Endothelial cell of umbilical vein (primary cell): ENCODE results near the gene SERPINB5. TPM values are rescaled to one million over a fixed set of nuclear protein-coding genes. Genes with fewer than 3 reads are reported as not detected.

ENCODE experiments used
- BruUV-seq: library from RNA; stranded (reverse); fragments of 400-500 nt; replicated peaks from 2 replicates; lab custom pipeline; 2021; lab: Mats Ljungman, UMichigan
- CTCF ChIA-PET: fragments of 300-600, 350-600 bp; sonication (Branson Sonifier 250); formaldehyde crosslinking; loops from one replicate; lab custom pipeline; 2021; ENCODE audit warnings: antibody characterized with exemption, inconsistent platforms; lab: Charles Lee
- POLR2A ChIA-PET: fragments of 300-600, 350-600 bp; sonication (Branson Sonifier 250); formaldehyde crosslinking; loops from one replicate; lab custom pipeline; 2021; ENCODE audit warnings: antibody characterized with exemption, inconsistent platforms; lab: Charles Lee
- DNase-seq: peaks from one replicate; pipeline ENCODE4 v3.0.0-alpha.2; 2011; ENCODE audit warnings: low read depth, low spot score
- FAIRE-seq: peaks from 2 replicates; lab custom pipeline; 2011; peaks lifted over from hg19 to GRCh38; lab: Jason Lieb, UNC
- H2AFZ ChIP-seq: 2 replicates; pipeline ENCODE4 v1.6.0; 2012; ENCODE audit warnings: low read depth, low read length, control low read depth, inconsistent platforms
- H3K27ac ChIP-seq: 2 replicates; pipeline ENCODE4 v1.5.1; 2011; ENCODE audit warnings: low read depth, mild to moderate bottlenecking, control low read depth, low read length, moderate library complexity; ENCODE audit not compliant: insufficient read depth
- H3K27me3 ChIP-seq, 2 experiments: 2 replicates each; pipeline versions ENCODE4 v1.6.0 to v1.6.1; 2011; ENCODE audit warnings: low read length in 2 of 2, mixed read lengths in 1 of 2; ENCODE audit not compliant: control insufficient read depth in 2 of 2, insufficient read depth in 2 of 2
- H3K36me3 ChIP-seq, 2 experiments: 2 replicates in 1 of 2; 3 replicates in 1 of 2; pipeline ENCODE4 v1.5.1; 2011; ENCODE audit warnings: low read length in 2 of 2, mild to moderate bottlenecking in 1 of 2, moderate library complexity in 1 of 2; ENCODE audit not compliant: control insufficient read depth in 2 of 2, insufficient read depth in 2 of 2; ENCODE audit errors: extremely low read depth in 1 of 2
- H3K4me1 ChIP-seq: 3 replicates; pipeline ENCODE4 v1.5.1; 2011; ENCODE audit warnings: mild to moderate bottlenecking, low read length; ENCODE audit not compliant: control insufficient read depth, insufficient read depth; ENCODE audit errors: extremely low read depth
- H3K4me2 ChIP-seq: 2 replicates; pipeline ENCODE4 v1.6.1; 2011; ENCODE audit warnings: low read length, control low read depth, mixed read lengths; ENCODE audit not compliant: insufficient read depth
- H3K4me3 ChIP-seq, 3 experiments: fragments of 200-600 bp in 1 of 3; sonication (generic), shearing (Covaris generic) in 1 of 3; replicated peaks in 1 of 3; 2 replicates each; pipeline ENCODE4 v1.5.1; 2011 to 2016; ENCODE audit warnings: control low read depth in 3 of 3, low read length in 3 of 3, mild to moderate bottlenecking in 2 of 3, inconsistent platforms in 1 of 3, low read depth in 1 of 3, moderate library complexity in 1 of 3; ENCODE audit not compliant: insufficient read depth in 1 of 3
- H3K79me2 ChIP-seq: 2 replicates; pipeline ENCODE4 v1.6.0; 2012; ENCODE audit warnings: low read length, inconsistent platforms; ENCODE audit not compliant: control insufficient read depth, insufficient read depth
- H3K9ac ChIP-seq: replicated peaks from 2 replicates; pipeline ENCODE3; 2011; ENCODE audit warnings: low read length, control low read depth; ENCODE audit not compliant: insufficient read depth; ENCODE audit errors: extremely low read depth
- H3K9me1 ChIP-seq: replicated peaks from 3 replicates; pipeline ENCODE4 v1.6.0; 2011; ENCODE audit warnings: mild to moderate bottlenecking, low read length; ENCODE audit not compliant: control insufficient read depth, insufficient read depth; ENCODE audit errors: extremely low read depth
- H3K9me3 ChIP-seq: replicated peaks from 2 replicates; pipeline ENCODE4 v1.5.1; 2012; ENCODE audit warnings: low read length, inconsistent platforms; ENCODE audit not compliant: control insufficient read depth, insufficient read depth
- H4K20me1 ChIP-seq: replicated peaks from 2 replicates; pipeline ENCODE3; 2011; ENCODE audit warnings: mild to moderate bottlenecking, low read length; ENCODE audit not compliant: control insufficient read depth, insufficient read depth; ENCODE audit errors: extremely low read depth
- CTCF ChIP-seq, 2 donors: IDR thresholded peaks; 1 replicate in 1 of 2; 2 replicates in 1 of 2; pipeline ENCODE4 v1.5.1; 2011; ENCODE audit warnings: low read length in 2 of 2, mild to moderate bottlenecking in 2 of 2, moderate library complexity in 2 of 2, control low read depth in 1 of 2, inconsistent platforms in 1 of 2, low read depth in 1 of 2; ENCODE audit not compliant: insufficient read depth in 1 of 2; ENCODE audit errors: extremely low read depth in 1 of 2
- EZH2 ChIP-seq: IDR thresholded peaks from 2 replicates; pipeline ENCODE4 v1.6.1; 2012; ENCODE audit warnings: borderline replicate concordance, low read depth, mild to moderate bottlenecking, moderate library complexity, low read length, inconsistent platforms; ENCODE audit not compliant: severe bottlenecking
- FOS ChIP-seq: IDR thresholded peaks from 2 replicates; pipeline ENCODE4 v1.6.1; 2011; ENCODE audit warnings: mild to moderate bottlenecking, low read length, moderate library complexity, borderline replicate concordance; ENCODE audit not compliant: insufficient read depth
- JUN ChIP-seq: IDR thresholded peaks from 2 replicates; pipeline ENCODE4 v1.6.1; 2011; ENCODE audit warnings: borderline replicate concordance, low read depth; ENCODE audit not compliant: insufficient read length, insufficient read depth
- MYC ChIP-seq: IDR thresholded peaks from one replicate; pipeline ENCODE4 v1.6.1; 2011; ENCODE audit warnings: mild to moderate bottlenecking, low read depth, low read length
- dilution Hi-C: fragments of 300-500 bp; cut with MboI; formaldehyde crosslinking; loops from one replicate; pipeline ENCODE4 v1.15.0; 2019; ENCODE audit warnings: low sequenced_read_pairs; ENCODE audit not compliant: extremely low pct_ligation_motif_present
- intact Hi-C: fragments of 100-400 bp; cut with micrococcal nuclease; formaldehyde crosslinking; loops from one replicate; pipeline ENCODE4 v1.10.0; 2022
- polyA plus RNA-seq, 4 experiments: library from polyadenylated mRNA; depleted of rRNA in 3 of 4; stranded (reverse) in 3 of 4; unstranded in 1 of 4; fragments of >200 nt; gene quantifications; 2 replicates each; pipeline versions ENCODE4 v1.2.1 to v1.2.3, GENCODE V29; 2011 to 2012; ENCODE audit warnings: missing spikeins in 1 of 4
- total RNA-seq: library from RNA; stranded (reverse); gene quantifications from 2 replicates; pipeline ENCODE4 v1.2.3, GENCODE V29; 2021

Gene SERPINB5
- total and polyA plus RNA-seq, 2 donors (not counting 3 experiments of a cell fraction or from before 2014, with no cell fraction given) = not detected

- ChIA-PET CTCF (interaction anchor here (4.9 kb wide), 1 partner anchor 10 kb away, joined by 29 read pairs; no protein-coding TSS in a partner anchor), POLR2A (no interaction called here)
- H3K79me2 ChIP-seq = no peaks in the 10 kb centered on the region
- H3K27me3 ChIP-seq = peaks cover 0 to 12% of the 10 kb centered on the region in 2 experiments
- TF ChIP-seq MYC (no peak), EZH2 (no peak), JUN (no peak), CTCF (IDR thresholded peaks at IDR 0.05; ENCODE audit: extremely low read depth in 1 of 2, insufficient read depth in 1 of 2, low read depth in 1 of 2, low read length in 2 of 2) (no peak), FOS (no peak)
- BruUV-seq = no TSS peak
- H3K4me3 ChIP-seq = no peak overlapping the region
- dilution Hi-C loops (no loop called here), intact Hi-C loops (no loop called here)
- no peaks in the 10 kb centered on the region for H3K4me1 ChIP-seq
- no peak overlapping the region for H3K4me2 ChIP-seq
- no peaks in the 10 kb centered on the region for H3K9me1 ChIP-seq
- H3K9ac ChIP-seq = no peak overlapping the region
- DNase-seq (no peak), FAIRE-seq (no peak)
- H3K9me3 ChIP-seq = no peaks in the 10 kb centered on the region
- H4K20me1 ChIP-seq = no peaks in the 10 kb centered on the region
- no peak overlapping the region for H2AFZ ChIP-seq
- H3K36me3 ChIP-seq = no peaks in the 10 kb centered on the region
- no peak overlapping the region for H3K27ac ChIP-seq
Measured at GRCh38 chr18:63527251-63527650, 50.5 kb downstream of the SERPINB5 start.
